ENCODE data around the gene TDG.

DNA sequence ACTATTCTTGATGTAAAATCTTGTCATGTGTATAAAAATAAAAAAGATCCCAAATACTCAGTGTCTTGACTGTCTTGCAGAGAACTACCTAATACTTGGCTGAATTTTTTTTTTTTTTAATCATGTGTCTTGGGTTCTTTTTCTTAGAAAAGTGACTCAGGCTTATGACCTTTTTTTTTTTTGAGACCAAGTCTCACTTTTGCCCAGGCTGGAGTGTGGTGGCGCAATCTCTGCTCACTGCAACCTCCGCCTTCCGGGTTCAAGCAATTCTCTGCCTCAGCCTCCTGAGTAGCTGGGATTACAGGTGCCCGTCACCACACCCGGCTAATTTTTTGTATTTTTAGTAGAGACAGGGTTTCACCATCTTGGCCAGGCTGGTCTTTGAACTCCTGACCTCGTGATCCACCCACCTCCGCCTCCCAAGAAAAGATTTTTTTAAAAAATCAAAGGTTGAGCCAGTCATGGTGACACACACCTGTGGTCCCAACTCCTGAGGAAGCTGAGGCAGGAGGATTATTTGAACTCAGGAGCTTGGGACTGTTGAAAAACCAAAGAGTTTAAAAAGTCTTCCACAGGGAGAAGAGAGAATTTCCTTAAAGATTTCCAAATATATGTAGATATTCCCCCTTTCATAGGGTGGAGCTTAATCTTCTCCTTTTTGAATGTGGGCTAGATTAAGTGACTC is 17.7 kb upstream of the TDG start:
- TF ChIP-seq, protein P1, sequence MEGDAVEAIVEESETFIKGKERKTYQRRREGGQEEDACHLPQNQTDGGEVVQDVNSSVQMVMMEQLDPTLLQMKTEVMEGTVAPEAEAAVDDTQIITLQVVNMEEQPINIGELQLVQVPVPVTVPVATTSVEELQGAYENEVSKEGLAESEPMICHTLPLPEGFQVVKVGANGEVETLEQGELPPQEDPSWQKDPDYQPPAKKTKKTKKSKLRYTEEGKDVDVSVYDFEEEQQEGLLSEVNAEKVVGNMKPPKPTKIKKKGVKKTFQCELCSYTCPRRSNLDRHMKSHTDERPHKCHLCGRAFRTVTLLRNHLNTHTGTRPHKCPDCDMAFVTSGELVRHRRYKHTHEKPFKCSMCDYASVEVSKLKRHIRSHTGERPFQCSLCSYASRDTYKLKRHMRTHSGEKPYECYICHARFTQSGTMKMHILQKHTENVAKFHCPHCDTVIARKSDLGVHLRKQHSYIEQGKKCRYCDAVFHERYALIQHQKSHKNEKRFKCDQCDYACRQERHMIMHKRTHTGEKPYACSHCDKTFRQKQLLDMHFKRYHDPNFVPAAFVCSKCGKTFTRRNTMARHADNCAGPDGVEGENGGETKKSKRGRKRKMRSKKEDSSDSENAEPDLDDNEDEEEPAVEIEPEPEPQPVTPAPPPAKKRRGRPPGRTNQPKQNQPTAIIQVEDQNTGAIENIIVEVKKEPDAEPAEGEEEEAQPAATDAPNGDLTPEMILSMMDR (IDR thresholded peaks at IDR 0.05; ENCODE audit: poor library complexity), result no peak
- no peak for TF ChIP-seq EZH2 (IDR thresholded peaks at IDR 0.05; ENCODE audit: borderline replicate concordance)
